HG03139 (cell line): ENCODE data around the gene RASL10B.
"Not testable (repeated sequence)": the region's sequence is repeated elsewhere in the genome, so short reads cannot be mapped to it uniquely, and the experiment has no call there.

Experiments
- ATAC-seq: cut with Tn5 transposase; IDR thresholded peaks from one replicate; pipeline ENCODE4 v1.9.1; 2021; ENCODE audit not compliant: unreplicated experiment

RASL10B gene

GRCh38 chr17:35740997-35741931, 9.8 kb downstream of the RASL10B start:
- ATAC-seq, result no peak

- no peak for ATAC-seq
Observed at GRCh38 chr17:35742496-35742895, 11.1 kb downstream of the RASL10B start.

GRCh38 chr17:35742896-35743477, 11.5 kb downstream of the RASL10B start:
- ATAC-seq, result no peak

- ATAC-seq, result no peak
Observed at GRCh38 chr17:35743626-35744328, 12.3 kb downstream of the RASL10B start.

- ATAC-seq, result no peak
Observed at GRCh38 chr17:35744830-35745229, 13.4 kb downstream of the RASL10B start.

GRCh38 chr17:35745246-35745645, 13.8 kb downstream of the RASL10B start:
- ATAC-seq, result no peak

GRCh38 chr17:35745749-35746320, 14.4 kb downstream of the RASL10B start:
- no peak for ATAC-seq

- ATAC-seq, result no peak
Observed at GRCh38 chr17:35747540-35748017, 16.1 kb downstream of the RASL10B start.

- ATAC-seq, result no peak
Observed at GRCh38 chr17:35748341-35748841, 17.0 kb downstream of the RASL10B start.

- no peak for ATAC-seq
Observed at GRCh38 chr17:35748979-35749378, 17.5 kb downstream of the RASL10B start.

GRCh38 chr17:35749560-35750412, 18.3 kb downstream of the RASL10B start:
- ATAC-seq, result no peak

GRCh38 chr17:35750526-35751395, 19.3 kb downstream of the RASL10B start:
- no peak for ATAC-seq

- ATAC-seq, result not testable (repeated sequence)
Observed at GRCh38 chr17:35751541-35751940, 20.1 kb downstream of the RASL10B start.

GRCh38 chr17:35752471-35752870, 21.0 kb downstream of the RASL10B start:
- ATAC-seq, result no peak

GRCh38 chr17:35752945-35753764, 21.7 kb downstream of the RASL10B start, which contains the start of gene GAS2L2:
TSS of gene GAS2L2 (minus strand) at chr17:35753239. CDS start at chr17:35752850, 389 bp downstream.
- ATAC-seq, result no peak

GRCh38 chr17:35757243-35757642, 25.8 kb downstream of the RASL10B start:
- ATAC-seq, result no peak

GRCh38 chr17:35760587-35760986, 29.1 kb downstream of the RASL10B start, which contains the start of gene C17orf50:
TSS of gene C17orf50 (plus strand) at chr17:35760887. CDS start at chr17:35760942, 55 bp downstream.
- no peak for ATAC-seq

- no peak for ATAC-seq
Observed at GRCh38 chr17:35761601-35762000, 30.2 kb downstream of the RASL10B start.
